ENCODE measurements around the gene RPL18. TPM values are rescaled to one million over a fixed set of nuclear protein-coding genes. Genes with fewer than 3 reads are reported as not detected.

Gene RPL18
- total and polyA plus RNA-seq, 2 experiments from 2014 or later: 659 to 1,266 TPM

GRCh38 chr19:48627865-48628314, 8.9 kb upstream of the RPL18 start:
- Histone ChIP-seq H3K9me3 (ENCODE audit: low read depth) (no peaks in the 10 kb centered on the region), H3K27me3 (replicated peaks; ENCODE audit: insufficient read depth) (no peaks in the 10 kb centered on the region), H3K4me1 (ENCODE audit: insufficient read depth) (peaks cover 12% of the 10 kb centered on the region), H3K9me2 (ENCODE audit: insufficient read depth) (no peaks in the 10 kb centered on the region), H3F3A (ENCODE audit: insufficient read depth) (peaks cover 6% of the 10 kb centered on the region), H3K27ac (no peak overlapping the region), H2AFZ (no peak overlapping the region), H4K20me1 (ENCODE audit: insufficient read depth) (no peaks in the 10 kb centered on the region), H3K79me2 (ENCODE audit: insufficient read depth) (no peaks in the 10 kb centered on the region), H3K9ac (no peak overlapping the region), H3K4me2 (ENCODE audit: unreplicated experiment) (no peak overlapping the region), H3K4me3 (no peak overlapping the region), H3K36me3 (ENCODE audit: low read depth) (no peaks in the 10 kb centered on the region)
- TF ChIP-seq EZH2 (IDR thresholded peaks at IDR 0.05; ENCODE audit: insufficient read depth, poor library complexity, severe bottlenecking): no peak
- TF ChIP-seq EZH2phosphoT487 (IDR thresholded peaks at IDR 0.05; ENCODE audit: insufficient read depth, low read depth): no peak
- whole genome bisulfite sequencing, 2 experiments (ENCODE audit: low coverage in 1 of 2, low lambda C conversion rate in 2 of 2, missing lambda C conversion rate in 2 of 2): 77 to 79% methylated on average over 17 of the region's 17 CpGs
- in situ Hi-C loops (cut with MboI): no loop called here
- no peak for DNase-seq

GRCh38 chr19:48627201-48627864, 8.4 kb upstream of the RPL18 start:
- in situ Hi-C loops (cut with MboI): no loop called here
- no peak for DNase-seq
- no peak for TF ChIP-seq EZH2phosphoT487 (IDR thresholded peaks at IDR 0.05; ENCODE audit: insufficient read depth, low read depth)
- no peak for TF ChIP-seq EZH2 (IDR thresholded peaks at IDR 0.05; ENCODE audit: insufficient read depth, poor library complexity, severe bottlenecking)
- Histone ChIP-seq H3K4me1 (ENCODE audit: insufficient read depth) (peaks cover 7% of the 10 kb centered on the region), H3K9ac (no peak overlapping the region), H2AFZ (no peak overlapping the region), H3K9me3 (ENCODE audit: low read depth) (no peaks in the 10 kb centered on the region), H3K4me2 (ENCODE audit: unreplicated experiment) (no peak overlapping the region), H3K4me3 (no peak overlapping the region), H3K27me3 (replicated peaks; ENCODE audit: insufficient read depth) (no peaks in the 10 kb centered on the region), H3K9me2 (ENCODE audit: insufficient read depth) (no peaks in the 10 kb centered on the region), H3K79me2 (ENCODE audit: insufficient read depth) (no peaks in the 10 kb centered on the region), H3K36me3 (ENCODE audit: low read depth) (no peaks in the 10 kb centered on the region), H4K20me1 (ENCODE audit: insufficient read depth) (no peaks in the 10 kb centered on the region), H3K27ac (no peak overlapping the region), H3F3A (ENCODE audit: insufficient read depth) (peaks cover 2% of the 10 kb centered on the region)
- WGBS, 2 experiments (ENCODE audit: low coverage in 1 of 2, low lambda C conversion rate in 2 of 2, missing lambda C conversion rate in 2 of 2): 90 to 94% methylated on average over 6 of the region's 6 CpGs

- no peak overlapping the region for H2AFZ ChIP-seq
- no peak overlapping the region for H3K27ac ChIP-seq
- peaks cover 7% of the 10 kb centered on the region for H3K4me1 ChIP-seq (ENCODE audit: insufficient read depth)
- H4K20me1 ChIP-seq (ENCODE audit: insufficient read depth): no peaks in the 10 kb centered on the region
- H3K4me2 ChIP-seq (ENCODE audit: unreplicated experiment): no peak overlapping the region
- H3K9me2 ChIP-seq (ENCODE audit: insufficient read depth): no peaks in the 10 kb centered on the region
- 95 to 100% methylated on average over 9 to 30 of the region's 30 CpGs for WGBS, 2 experiments (ENCODE audit: low coverage in 1 of 2, low lambda C conversion rate in 2 of 2, missing lambda C conversion rate in 2 of 2)
- no peak for DNase-seq
- in situ Hi-C loops (cut with MboI): no loop called here
- no peak overlapping the region for H3K4me3 ChIP-seq
- H3K36me3 ChIP-seq (ENCODE audit: low read depth): no peaks in the 10 kb centered on the region
- no peaks in the 10 kb centered on the region for H3F3A ChIP-seq (ENCODE audit: insufficient read depth)
- H3K9me3 ChIP-seq (ENCODE audit: low read depth): no peaks in the 10 kb centered on the region
- peaks cover 8% of the 10 kb centered on the region for H3K79me2 ChIP-seq (ENCODE audit: insufficient read depth)
- no peaks in the 10 kb centered on the region for H3K27me3 ChIP-seq (replicated peaks; ENCODE audit: insufficient read depth)
- H3K9ac ChIP-seq: no peak overlapping the region
- TF ChIP-seq EZH2 (IDR thresholded peaks at IDR 0.05; ENCODE audit: insufficient read depth, poor library complexity, severe bottlenecking): no peak
- TF ChIP-seq EZH2phosphoT487 (IDR thresholded peaks at IDR 0.05; ENCODE audit: insufficient read depth, low read depth): no peak
These were observed 6.9 kb upstream of the RPL18 start for GRCh38 chr19:48625891-48626327.

- 64 to 67% methylated on average over 21 to 24 of the region's 24 CpGs for WGBS, 2 experiments (ENCODE audit: low coverage in 1 of 2, low lambda C conversion rate in 2 of 2, missing lambda C conversion rate in 2 of 2)
- Histone ChIP-seq H3K27me3 (replicated peaks; ENCODE audit: insufficient read depth) (no peaks in the 10 kb centered on the region), H3K9me3 (ENCODE audit: low read depth) (no peaks in the 10 kb centered on the region), H2AFZ (no peak overlapping the region), H3K4me3 (peak overlapping the region; percentile 63), H3K36me3 (ENCODE audit: low read depth) (no peaks in the 10 kb centered on the region), H3K4me2 (ENCODE audit: unreplicated experiment) (peak overlapping the region; percentile 71), H3F3A (ENCODE audit: insufficient read depth) (no peaks in the 10 kb centered on the region), H3K27ac (no peak overlapping the region), H3K9ac (peak overlapping the region; percentile 75), H3K9me2 (ENCODE audit: insufficient read depth) (no peaks in the 10 kb centered on the region), H3K79me2 (ENCODE audit: insufficient read depth) (peaks cover 16% of the 10 kb centered on the region), H4K20me1 (ENCODE audit: insufficient read depth) (no peaks in the 10 kb centered on the region), H3K4me1 (ENCODE audit: insufficient read depth) (peaks cover 10% of the 10 kb centered on the region)
- TF ChIP-seq EZH2 (IDR thresholded peaks at IDR 0.05; ENCODE audit: insufficient read depth, poor library complexity, severe bottlenecking) (no peak), EZH2phosphoT487 (IDR thresholded peaks at IDR 0.05; ENCODE audit: insufficient read depth, low read depth) (no peak)
- in situ Hi-C loops (cut with MboI): no loop called here
- DNase-seq: no peak
These were observed 6.1 kb upstream of the RPL18 start for GRCh38 chr19:48624791-48625723.
